ENCODE results near the gene SUPV3L1.

The SUPV3L1 gene

DNA sequence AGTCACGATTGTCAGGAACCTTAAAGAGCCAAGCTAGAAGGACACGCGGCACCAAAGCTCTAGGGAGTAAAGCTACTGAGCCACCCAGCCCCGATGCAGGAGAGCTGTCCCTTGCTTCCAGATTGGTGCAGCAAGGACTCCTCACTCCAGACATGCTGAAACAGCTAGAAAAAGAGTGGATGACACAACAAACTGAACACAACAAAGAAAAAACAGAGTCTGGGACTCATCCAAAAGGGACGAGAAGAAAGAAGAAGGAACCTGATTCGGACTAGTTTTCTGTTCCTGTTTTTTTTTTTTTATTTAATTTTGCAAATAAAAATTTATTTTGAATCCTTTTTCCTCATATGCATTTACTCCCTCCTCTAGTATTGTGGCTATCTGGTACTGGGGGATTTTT is 28.7 kb downstream of the SUPV3L1 start:
- no peak for DNase-seq

DNA sequence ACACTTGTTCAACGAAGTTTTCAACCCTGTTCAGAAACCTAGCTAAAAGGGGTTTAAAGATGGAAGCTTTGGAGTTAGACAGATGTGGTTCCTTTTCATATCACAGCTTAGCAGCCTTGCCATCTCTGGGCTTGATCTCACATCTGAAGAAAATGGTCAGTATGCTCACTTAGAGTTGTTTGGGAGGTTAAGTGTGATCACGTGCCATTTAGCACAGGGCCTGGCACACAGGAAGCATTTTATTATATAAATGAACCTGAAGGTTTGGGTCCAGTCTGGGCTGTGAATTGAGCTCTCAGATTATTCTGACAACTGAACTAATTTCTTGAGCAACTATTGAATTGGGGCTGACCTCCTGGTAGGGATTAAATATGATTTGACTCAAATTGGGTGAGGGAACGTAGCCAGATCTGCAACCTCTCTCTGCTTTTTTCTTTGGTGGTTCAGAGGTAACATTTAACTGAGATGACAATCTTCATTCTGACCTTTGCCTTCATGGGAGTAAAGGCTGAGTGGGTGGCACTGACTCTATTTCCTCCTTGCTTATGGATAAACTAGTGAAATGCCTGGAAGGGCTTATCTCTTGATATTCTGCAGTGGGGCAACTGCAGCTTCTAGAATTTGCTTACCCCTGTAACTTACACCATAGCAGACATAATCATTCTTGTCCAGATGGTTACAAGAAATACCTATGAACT is 29.9 kb downstream of the SUPV3L1 start:
- DNase-seq, result no peak

DNA sequence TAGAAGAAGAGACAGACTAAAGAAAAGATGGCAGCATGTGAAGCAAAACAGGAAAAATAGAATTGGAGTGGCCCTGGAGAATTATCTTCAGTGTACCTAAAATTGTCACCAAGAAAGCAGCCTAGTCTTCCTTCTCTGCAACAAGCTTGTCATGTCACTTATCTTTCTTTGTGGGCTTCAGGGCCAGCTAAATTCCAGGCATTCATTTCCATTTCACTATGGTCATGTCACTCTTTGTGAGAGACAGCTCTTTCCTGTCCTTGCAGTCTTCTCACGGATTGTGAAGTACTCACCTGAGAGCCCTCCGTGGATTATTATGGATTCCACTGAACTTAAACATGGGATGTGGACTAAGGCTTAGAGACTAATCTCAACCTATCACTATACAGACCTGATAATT is 31.1 kb downstream of the SUPV3L1 start:
- DNase-seq, result no peak

DNA sequence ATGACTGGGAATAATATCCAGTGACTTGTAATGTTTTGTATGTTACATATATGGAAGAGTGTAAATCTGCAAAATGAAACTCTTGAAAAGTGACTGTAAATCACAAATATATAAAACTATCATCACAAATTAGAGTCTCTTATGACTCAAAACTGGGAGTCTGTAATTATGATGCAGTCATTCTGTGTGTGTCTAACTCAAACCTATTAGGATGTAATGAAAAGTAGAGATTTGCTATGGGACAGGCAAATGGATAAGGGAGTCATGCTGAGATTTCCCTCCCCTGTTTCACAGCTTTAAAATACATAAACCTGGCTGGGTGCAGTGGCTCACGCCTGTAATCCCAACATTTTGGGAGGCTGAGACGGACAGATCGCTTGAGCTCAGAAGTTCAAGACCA is 31.5 kb downstream of the SUPV3L1 start:
- DNase-seq, result no peak

DNA sequence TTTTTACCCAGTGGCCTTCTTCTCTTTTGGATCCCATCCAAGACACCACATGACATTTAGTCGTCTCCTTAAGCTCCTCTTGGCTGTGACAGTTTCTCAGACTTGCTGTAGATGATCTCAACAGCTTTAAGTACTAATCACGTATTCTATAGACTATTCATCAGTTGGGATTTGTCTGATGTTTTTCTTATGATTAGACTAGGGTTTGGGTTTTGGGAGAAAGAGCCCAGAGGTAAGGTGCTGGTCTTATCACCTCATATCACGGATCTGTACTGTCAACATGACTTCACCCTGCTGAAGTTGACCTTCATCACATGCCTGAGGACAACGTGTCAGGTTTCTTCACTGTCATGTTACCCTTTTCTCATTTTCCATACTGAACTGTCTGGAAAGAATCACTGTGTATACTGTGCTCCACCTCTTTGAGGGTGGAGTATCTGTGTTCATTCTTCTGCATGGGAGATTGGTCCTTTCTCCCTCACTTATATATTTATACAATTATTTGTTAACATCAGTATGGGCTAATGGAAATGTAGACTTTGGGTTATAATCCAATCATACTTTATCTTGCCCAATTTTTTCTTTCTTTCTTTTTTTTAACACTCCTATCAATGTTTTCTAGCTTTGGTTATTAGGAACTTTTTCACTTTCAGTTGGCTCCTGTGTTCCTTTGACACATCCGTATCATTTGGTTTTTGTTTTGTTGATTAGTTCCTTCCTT is 33.7 kb downstream of the SUPV3L1 start:
- DNase-seq, result no peak

DNA sequence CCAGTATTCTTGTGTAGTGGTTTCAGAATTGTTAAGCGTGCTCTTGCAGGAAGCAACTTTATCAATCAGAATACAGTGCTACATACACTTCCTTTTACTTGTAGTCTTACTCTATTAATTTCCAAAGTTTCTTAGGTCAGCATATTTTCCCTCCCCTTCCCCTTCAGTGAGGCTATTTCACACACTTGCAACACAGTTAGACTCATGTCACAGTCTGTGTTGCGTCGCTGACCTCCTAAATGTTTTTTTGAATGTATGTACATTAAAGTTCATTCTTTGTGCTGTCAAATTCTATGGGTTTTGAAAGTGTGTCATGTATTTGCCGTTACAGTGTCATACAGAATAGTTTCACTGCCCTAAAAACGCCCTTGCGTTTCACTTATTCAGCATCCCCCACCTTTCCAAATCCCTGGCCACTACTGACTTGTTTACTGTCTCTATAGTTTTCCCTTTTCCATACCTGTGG is 34.7 kb downstream of the SUPV3L1 start:
- DNase-seq, result no peak

DNA sequence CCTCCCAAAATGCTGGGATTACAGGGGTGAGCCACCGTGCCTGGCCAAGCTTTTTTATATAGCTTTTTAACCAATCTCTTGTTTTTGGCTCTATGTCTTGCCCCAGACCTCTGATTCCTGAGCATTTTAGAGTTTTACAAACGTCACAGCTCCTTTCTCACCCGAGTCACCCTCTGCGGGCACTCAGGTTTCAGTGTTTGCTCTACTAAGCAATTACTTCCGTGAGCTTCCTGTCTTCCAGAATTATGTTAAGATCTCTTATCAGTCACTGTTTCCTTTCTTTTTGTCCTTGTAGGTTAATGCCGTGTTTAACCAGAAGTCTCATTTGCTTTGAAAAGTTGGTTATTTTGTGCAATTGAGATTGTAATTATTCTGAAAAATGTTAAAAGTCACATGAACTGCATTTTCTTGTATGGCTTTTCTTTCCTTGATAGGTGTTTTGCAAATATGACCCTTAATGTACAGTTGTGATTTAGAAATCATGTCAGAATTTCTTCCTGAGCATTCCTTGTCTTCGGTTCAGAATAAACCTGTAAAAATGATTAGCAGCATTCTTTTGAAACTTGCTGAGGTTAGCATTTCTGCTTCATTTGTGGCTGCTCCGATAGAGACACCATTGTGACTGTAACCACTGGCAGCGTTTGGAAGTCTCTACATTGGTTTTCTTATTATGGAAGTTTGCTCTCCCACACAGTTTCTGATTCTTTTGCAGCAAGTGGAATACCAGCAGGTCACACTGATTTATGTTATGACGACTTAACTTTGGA is 35.6 kb downstream of the SUPV3L1 start:
- no peak for DNase-seq

DNA sequence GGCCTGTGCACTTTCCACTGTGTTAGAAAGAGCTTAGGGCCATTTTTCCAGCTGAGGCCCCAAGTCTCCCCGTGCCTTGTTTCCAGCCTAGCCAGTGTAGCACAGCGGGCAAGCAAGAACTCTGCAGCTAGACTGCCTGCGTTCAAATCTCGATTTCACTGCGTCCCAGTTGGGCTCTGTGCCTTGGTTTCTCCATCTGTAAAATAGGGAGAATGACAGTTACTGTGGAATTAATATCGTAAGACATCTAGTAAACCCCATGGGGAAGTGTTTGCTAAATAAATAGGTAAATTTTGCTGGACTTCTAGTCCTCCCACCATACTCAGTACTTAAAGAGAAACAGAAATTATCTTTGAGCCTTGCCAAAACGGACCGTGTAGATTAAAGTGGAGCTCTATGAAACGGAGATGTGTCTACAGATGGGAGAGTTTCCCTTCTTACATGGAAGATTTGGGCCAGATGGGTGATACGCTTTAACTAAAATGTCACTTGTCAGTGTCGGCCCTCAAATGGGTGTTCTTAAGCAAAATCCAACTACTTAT is 36.6 kb downstream of the SUPV3L1 start:
- DNase-seq, result no peak

DNA sequence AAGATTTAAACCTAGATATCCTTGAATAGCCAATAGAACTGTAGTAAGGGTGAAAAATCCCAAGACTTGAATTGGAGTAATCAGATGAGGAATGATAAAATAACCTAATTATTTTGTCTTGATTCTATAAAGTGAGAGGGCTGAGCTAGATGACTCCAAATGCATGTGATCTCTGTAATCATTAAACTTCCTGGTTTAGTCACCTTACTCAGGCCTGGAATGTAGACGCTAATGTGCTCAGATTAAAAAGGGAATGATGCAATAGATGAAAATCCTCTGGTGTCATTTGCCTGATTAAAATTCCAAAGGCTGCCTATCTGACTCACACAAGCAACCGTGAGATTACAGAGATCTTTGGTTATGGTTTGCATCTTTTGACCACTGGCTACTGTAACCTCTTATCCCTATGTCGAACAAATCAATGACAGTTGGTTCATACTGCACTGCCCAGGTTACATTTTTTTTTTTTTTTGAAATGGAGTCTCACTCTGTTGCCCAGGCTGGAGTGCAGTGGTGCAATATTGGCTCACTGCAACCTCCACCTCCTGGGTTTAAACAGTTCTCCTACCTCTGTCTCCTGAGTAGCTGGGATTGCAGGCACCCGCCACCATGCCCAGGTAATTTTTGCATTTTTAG is 37.2 kb downstream of the SUPV3L1 start:
- no peak for DNase-seq

DNA sequence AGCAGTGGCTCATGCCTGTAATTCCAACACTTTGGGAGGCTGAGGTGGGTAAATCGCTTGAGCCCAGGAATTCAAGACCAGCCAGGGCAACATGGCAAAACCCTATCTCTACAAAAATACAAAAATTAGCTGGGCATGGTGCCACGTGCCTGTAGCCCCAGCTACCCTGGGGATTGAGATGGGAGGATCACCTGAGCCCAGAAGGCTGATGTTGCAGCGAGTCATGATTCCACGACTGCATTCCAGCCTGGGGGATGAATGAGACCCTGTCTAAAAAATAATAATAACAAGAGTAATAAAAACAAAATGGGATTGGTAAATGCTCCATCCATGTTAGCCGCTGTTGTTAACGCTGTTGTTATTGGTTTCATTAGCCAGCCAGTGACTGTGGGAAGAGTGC is 38.8 kb downstream of the SUPV3L1 start:
- no peak for DNase-seq

DNA sequence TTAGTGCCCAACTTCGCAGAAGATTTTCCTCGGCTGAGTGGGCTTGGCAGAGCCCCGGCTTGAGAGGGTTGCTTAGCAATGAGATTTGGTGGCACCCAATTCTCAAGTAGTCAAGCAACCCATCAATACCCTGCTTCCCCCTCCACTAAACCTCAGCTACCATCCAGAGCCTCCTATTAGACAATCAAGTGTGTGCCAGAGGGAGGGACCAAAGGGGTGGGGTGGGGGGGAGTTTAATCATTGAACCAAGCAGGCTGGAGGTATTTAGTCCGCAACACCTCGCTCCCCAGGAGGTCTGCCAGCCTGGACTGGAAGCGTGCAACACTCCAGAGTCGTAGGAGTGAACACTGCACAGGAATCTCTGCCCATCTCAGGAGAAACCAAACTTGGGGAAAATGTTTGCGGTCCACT is 40.0 kb downstream of the SUPV3L1 start, which contains the start of gene HKDC1:
Gene HKDC1 (plus strand): TSS at position 292 of the 411 bp plus-strand sequence. CDS start 104 bp downstream, at position 396.
- no peak for DNase-seq

DNA sequence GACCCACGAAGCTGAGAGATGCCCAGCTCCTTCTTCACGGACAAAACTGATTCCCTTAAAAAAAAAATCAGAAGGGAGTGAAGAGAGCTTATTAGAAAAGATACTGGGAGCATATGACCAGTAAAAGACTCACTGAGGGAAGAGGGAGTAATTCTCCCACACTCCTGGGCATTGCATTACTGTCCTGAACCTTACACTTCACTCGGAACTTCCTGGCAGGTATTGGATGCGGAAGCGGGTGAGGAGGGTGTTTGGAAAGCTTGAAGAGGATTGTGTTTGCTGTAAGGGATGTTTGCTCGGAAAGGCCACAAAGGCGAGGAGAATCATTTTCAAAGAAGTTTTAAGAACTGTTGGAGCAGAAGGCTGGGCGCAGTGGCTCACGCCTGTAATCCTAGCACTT is 40.5 kb downstream of the SUPV3L1 start:
- DNase-seq, result no peak

DNA sequence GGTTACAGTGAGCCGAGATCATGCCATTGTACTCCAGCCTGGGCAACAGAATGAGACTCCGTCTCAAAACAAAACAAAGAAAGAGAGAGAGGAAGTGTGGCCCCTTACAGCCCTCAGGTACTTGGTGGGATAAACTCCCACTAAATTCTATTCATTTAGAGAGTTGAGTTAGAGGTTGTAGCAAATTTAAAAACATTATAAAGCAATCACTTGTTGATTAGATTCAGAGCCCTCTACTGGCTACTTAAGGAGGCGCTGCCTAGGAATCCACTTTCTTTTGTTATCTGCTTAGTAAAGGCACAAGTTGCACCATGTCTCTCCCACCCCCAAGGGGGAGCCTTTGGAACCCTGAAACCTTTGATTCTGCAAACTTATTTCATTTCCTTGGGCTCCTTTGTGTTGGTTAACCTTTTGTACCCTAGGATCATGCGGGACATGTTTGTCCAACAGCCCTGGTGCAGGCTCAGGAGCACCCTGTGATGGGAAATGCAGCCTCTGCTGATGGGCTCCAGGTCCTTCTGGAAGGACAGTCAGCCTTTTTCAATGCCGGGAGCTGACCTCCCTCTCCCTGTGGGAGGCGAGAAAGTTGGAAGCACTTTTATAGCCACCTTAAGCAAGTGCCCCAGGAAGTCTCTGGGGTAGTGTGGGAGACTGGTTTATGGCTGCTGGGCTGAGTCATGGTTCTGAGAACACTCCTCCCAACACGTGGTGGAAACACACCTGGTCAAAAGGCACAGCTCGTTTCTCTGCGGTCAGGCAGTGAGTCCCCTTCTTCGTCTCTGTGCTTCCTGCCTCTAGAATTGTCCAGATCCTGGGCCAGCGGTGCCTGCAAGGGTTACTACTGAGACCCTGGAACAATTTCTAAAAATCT is 42.4 kb downstream of the SUPV3L1 start:
- peak; percentile 8 for DNase-seq

DNA sequence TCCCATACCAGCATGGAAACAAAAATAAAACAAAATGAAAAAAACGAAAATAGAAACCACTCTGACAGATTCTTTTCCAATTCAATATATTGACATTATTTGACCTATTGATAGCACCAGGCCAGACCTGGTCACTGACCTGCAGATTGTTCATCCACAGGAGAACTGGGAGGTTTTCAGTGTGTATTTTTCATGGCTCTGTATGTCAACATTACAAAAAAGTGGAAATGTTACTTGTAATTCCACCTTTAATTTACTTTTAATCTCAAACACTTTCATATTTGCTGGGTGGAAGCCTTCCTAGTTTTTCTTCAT is 43.0 kb downstream of the SUPV3L1 start:
- no peak for DNase-seq

DNA sequence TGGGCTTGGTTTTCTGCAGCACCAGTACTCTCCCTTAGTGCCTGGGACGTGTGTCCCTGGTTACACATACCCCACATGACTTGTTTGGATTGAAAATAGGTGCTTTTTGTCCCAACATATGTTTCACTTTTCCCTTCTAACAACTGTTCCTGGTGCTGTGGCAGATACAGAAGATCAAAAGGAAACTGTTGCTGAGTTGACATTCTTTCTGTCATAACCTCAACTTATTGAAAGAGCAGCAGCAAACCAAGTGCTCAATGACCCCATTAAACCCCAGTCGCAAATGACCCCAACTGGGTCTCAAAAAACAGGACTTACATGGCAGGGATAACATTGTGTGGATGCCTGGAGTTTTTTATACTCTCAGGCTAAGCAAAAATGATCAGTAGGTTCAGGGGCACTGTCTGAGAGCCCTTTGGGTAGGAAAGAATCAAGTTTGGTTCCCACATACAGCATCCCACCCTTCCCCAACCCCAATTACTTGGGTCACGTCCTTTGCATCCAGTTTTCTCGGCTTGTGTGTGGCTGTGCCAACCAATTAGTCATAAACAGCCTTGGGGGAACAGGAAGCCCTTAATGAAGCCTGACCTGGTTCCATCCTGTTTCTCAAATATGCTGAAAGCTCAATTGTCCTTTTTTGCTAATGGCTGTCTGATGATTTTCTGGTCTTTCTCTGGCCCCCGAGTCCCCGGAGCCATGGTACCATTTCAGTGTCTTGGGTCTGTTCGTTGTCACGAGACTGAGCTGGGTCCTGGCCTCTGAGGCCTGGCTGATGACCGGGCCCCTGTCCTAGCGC is 45.0 kb downstream of the SUPV3L1 start:
- DNase-seq, result no peak

DNA sequence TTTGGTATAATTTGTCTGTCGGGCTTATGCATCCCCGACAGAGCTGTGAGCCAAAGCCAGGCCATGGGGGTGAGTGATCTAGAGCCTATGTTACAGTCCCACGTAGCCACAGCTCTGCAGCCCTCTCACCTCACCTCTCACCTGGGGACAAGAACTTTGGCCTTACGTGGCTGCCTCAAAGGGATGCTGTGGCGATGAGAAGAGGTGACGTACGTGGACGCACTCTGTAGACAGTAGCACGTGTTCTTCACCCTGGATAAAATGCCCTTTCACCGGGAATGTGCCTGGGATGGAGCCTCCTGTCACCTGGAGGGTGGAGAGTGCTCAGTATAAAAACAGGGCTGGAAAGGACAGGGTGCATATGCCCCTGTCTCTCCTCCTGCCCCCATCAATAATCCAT is 45.6 kb downstream of the SUPV3L1 start:
- no peak for DNase-seq

DNA sequence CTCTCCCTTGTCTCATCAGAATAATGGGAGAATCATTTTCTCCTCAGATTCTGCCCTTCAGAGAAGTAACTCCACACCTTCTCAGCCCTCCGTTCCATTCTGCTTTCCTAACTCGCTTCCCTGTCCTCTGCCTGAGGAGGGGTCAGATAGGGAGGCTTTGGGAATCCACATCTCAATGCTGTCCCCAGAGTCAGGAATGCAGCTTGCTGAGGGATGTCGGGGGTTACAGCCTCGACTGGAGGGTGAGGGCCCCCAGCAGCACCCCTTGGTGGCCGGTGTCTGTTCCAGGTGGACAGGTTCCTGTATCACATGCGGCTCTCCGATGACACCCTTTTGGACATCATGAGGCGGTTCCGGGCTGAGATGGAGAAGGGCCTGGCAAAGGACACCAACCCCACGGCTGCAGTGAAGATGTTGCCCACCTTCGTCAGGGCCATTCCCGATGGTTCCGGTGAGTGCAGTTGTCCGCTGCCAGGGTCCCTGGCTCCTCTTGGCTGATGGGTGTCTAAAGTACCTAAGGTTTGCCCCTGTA is 47.0 kb downstream of the SUPV3L1 start:
- no peak for DNase-seq

DNA sequence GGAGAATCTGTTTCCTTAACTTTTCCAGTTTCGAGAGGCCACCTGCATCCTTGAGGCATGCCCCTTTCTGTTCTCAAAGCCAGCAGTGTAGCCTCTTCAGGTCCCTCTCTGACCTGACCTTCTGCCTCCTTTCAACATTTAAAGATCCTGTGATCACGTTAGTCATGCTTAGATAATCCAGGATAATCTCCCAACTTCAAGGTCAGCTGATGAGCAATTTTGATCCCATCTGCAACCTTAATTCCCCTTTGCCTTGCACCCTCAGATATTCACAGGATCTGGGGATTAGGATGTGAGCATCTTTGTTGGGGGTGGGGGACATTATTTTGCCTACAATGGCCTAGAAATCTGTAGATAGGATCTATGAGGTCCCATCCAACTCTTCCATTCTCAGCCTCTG is 48.1 kb downstream of the SUPV3L1 start:
- DNase-seq, result no peak

DNA sequence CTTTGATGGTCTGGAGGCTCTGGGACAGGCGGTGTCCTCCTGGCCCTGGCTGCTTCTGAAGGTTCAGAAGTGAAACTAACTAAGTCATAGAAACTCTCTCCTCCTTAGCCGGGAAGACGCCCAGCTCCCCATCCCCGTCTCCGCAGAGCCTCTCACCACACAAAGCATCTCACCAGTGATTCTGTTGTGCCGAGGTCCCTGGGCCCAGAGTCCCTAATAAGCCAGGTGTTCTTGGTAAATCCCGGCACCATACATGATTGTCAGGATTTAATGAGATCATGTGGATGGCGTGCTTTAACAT is 49.5 kb downstream of the SUPV3L1 start:
- no peak for DNase-seq

DNA sequence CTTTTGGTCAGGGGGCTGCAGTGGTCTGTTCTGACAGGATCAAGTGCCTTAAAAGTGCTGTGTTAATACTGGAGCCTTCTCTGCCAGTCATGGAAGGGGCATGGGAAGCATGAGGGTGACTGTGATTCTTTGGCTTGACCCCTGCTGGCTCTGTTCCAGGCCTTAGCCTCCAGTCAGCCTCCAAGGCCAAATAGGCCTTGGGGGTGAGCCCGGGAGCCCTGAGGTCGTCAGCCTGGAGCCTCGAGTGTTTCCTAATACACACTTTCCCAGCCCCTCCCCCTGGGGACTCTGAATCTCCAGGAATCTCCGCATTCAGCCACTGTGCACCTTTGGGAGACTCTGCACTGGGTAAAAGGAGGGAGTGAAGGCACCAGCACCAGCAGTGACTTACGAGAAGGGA is 50.1 kb downstream of the SUPV3L1 start:
- no peak for DNase-seq

DNA sequence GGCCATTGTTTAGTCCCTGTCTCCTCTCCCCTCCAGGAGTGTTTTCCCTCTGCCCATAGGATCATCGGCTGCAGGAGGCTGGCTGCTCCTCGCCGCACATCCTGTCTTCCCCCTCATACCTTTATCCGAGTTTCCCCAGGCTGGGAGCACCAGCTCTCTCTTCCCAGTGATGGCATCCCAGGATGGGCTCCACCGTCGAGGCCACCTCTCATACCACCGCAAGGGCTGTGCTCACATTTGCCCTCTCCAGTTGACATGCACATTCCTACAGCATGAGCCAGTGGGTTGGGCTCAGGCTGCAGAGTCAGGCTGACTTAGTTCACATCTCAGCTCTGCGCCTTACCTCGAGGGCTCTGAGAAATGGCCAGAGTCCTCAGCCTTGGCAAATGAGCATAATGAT is 52.2 kb downstream of the SUPV3L1 start:
- no peak for DNase-seq

Measured in NCI-H2171 treated with DMSO at 0.1 percent for 48 hours (cell line).